LoVo (cell line): ENCODE measurements around the gene GSG1.
"Not testable (repeated sequence)": the region's sequence is repeated elsewhere in the genome, so short reads cannot be mapped to it uniquely, and the experiment has no call there.

ENCODE experiments used
- DNase-seq: peaks from one replicate; pipeline ENCODE4 v3.0.0-alpha.2; 2016; ENCODE audit warnings: low spot score

GSG1 gene

DNA sequence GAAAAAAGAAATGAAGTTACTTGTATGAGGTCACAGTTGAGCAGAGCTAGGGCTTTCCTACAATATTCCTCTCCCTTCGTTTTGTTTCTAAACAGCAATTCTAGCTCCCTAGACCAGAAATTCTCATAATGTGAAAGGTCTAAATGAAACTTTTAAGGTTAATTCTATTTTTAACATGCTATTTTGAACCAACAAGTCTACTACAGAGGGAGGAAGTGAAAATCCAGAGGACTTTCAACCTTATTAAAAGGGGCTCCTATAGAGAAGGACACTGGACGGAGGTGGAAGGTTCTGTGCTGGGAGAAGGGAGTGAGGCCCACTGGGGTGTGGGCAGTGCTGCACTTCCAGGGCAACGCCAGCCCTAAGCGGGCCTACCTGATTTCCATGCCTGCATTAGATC is 13.4 kb downstream of the GSG1 start:
- no peak for DNase-seq

- no peak for DNase-seq
These were observed 15.0 kb downstream of the GSG1 start for GRCh38 chr12:13088496-13088895.

DNA sequence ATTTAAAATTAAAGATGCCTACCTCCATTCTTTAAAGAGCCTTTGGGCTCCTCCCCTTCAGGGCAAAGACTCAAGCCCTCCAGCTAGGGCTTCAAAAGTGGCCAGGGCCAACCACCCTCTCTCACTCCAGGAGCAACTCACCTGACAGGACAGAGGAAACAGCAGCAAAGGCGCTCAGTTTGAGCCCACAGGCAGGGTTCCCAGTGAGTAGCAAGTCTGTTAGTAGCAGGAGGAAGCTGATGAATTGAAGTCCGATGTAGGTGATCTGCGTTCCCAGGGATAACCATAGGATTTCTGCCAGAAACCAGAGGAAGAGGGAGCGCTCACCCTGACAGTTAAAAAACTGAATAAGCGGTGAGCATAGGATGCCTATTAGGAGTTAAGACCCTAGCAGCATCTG is 15.7 kb downstream of the GSG1 start:
- DNase-seq = no peak

DNA sequence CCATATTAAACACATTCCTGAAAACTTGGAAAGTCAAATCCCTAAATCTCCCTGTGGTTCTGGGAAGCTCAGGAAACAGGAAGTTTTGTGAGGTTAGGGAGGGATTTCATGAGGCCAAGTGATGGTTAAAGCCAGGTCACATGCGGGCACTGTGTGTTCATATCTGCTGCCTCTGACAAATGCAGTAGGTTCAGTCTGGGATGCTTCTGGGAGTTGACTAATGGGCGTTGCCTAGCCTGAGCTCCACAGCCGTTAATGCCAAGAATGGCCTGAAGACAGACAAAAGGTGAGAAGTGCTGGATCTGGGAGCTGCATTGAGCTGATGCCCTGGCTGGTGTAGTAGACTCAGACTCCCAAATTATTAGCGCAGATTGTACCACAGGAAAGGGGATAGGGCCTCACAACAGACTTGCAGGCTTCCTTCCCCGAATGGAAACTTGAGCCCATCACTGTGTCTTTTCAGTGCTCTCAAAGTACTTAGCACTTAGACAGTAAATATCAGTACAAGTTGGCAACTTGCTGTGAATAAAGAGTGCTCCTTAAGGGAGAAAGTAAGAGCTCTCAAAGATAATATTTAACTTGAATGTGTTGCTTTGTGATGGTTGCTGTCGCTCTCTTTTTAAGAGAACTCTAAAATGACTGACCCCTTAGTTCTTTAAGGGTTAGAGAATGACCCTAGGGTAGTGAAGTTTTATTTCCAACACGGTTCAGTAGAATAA is 17.3 kb downstream of the GSG1 start:
- DNase-seq = no peak

DNA sequence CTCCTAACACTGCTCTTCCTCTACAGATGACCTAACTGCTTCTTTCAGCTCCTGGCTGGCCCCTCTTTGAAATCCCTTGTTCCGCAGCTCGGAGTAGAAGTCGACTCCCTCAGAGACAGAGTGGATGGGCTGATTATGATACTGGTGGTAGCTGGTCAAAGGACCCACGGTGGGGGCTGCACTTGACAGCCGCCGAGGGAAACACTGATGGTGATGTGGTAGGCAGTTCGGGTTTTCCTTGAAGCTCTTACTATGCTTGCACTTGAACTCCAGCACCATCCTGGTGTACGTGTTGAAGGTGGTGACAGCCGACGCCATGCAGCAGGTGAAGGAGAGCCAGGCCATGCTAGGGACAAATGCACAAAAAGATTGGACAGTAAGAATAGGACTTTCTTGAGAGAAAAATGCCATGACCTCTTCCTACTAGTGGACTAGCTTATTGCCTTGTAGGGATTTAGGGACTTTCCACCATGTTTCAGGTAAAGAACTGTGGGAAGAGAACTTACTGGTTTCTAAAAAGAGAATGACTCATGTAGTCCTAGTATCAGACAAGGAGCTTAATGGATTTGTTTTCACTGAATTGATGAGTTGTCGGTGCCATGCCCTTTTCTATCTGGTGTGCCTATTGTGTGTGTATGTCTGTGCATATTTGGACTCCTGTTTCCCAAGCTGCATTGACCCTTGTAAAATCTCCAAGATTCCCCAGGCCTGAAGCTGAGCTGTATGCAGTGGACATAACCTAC is 18.4 kb downstream of the GSG1 start:
- DNase-seq = no peak

GRCh38 chr12:13083638-13084037 is 19.8 kb downstream of the GSG1 start:
- not testable (repeated sequence) for DNase-seq

DNA sequence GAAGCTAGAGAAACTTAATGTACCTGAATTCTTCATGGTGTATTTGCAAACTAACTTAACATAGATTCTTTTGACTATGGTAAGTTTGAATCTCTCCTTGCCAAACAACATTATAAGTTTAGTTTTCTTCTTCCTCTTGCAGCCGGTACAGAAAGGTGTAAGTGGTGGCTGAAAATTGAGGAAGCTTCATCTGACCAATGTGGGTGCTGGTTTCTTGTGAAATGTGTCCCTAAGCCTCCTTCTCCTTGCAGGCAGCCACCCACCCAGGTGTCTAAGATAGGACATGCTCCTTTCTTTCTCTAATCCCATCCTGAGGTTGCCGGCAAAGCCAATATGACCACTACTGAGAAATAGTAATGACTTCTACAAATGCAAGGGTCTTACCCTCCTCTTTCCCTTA is 20.6 kb downstream of the GSG1 start:
- DNase-seq = no peak

GRCh38 chr12:13080266-13080665 is 23.2 kb downstream of the GSG1 start:
- no peak for DNase-seq

DNA sequence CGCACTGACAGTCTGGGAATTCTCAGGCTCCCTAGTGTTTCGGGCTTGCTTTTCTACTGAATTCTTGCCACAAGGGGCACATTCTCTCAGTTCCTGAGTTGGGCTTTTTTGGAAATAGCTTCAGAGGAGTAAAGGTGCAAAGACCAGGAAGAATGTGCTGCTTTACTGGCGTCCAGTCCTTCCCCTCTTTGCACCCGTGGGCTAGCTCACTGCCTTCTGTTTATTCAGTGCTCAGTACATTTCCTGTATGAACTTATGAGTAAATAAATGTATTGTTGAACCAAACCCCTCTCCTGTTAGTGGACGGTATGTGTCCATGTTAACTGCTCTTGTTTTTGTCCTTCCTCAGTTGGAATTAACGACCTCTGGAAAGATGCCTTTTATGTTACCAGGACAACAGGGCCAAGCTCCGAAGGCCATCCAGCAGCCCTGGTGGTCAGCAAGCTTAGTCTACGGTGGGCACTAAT is 24.0 kb downstream of the GSG1 start:
- no peak for DNase-seq

- no peak for DNase-seq
These were observed 27.5 kb downstream of the GSG1 start for GRCh38 chr12:13075786-13076570.

- DNase-seq = no peak
These were observed 28.4 kb downstream of the GSG1 start for GRCh38 chr12:13075118-13075480.

DNA sequence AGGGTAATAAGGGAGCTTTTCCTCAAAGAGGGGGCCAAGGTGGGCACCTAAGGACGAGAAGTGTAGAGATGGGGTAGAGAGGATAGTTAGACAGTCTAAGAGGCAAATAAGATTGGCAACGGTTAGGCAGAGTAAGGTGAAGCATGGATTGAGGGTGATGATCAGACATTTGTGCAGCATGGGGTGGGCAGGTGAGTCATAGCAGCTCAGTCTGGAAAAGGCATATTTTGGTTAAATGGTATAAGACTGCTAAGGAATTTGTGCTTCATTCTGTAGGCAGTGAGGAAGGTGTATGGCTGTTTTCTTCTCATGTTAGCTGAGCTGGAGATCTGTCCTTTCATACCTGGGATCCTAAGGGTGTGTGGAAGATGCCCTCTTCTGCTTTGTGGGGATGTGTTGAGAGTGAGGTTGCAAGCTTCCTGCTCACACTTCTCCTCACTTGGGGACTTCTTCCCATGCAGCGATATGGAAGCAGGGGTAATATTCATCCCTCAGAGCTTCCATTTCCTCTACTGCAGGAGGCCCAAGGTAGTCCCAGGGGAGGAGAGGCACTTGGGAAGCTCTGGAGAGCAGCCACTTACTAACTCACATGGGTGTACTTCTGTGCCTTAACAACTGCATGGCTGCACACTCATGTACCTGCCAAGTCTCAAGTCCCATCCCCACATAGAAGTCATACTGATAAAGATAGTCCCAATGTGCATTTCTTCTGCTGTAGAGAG is 28.9 kb downstream of the GSG1 start:
- no peak for DNase-seq

GRCh38 chr12:13073173-13073572 is 30.3 kb downstream of the GSG1 start:
- no peak for DNase-seq

DNA sequence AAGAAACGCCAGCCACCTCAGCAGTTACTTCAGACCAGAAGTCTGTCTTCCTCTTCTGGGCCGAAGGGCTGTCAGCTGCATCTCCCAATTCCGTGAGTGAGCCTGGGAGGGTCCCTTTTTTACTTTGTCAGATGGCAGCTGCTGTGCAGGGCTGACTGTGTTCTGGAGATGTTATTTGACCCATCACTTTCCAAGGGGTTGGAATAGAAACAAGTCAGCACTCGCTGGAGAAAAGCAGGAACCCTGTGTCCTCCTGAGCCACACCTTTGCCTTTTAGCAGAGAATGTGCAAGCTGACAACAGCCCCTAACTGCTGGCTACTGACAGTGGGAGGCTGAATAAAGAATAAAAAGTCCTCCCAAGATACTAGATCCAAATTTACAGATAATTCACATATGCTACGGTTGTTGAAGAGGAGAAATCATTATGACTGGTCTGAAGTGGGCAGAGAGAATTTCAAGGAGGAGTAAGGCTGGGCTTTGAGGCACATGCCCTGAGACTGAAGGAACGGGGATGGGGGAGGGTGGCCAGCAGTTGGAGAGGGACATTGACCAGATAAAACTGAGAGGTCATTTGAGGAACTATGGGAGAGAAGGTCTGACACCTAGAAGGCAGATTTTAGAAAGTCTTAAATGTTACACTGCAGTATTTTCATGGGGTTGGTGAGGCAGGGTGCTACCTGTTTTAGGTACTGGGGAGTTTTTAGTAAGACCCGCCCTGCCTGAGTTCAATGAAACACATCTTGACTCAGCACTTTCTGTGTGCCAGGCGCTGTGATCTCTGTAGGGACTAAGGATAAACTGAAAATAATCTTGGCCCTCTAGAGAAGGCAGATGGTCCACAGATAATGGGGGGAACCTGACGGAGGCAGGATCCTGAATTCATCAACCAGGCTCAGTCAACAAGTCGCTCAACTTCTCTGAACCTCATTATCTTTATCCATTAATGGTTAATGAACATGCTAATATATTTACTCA is 31.9 kb downstream of the GSG1 start:
- no peak for DNase-seq

DNA sequence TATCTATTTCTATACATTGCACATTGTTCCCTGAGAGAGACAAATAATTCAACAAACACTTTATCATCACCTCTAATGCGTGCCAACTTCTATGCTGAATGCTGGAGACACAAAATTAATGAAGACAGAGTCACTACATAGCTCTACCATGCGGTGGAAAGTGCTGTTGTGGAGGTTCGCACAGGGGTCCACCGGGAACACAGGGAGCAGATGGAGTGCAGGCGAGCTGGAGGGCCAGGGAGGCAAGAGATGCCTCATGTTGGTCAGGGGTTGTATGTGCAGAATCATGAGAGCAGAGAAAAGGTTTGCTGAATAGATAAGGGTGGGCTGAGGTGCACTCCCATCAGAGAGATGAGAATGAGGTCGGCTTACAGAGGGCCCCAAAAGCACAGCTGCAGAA is 34.1 kb downstream of the GSG1 start:
- DNase-seq = no peak

DNA sequence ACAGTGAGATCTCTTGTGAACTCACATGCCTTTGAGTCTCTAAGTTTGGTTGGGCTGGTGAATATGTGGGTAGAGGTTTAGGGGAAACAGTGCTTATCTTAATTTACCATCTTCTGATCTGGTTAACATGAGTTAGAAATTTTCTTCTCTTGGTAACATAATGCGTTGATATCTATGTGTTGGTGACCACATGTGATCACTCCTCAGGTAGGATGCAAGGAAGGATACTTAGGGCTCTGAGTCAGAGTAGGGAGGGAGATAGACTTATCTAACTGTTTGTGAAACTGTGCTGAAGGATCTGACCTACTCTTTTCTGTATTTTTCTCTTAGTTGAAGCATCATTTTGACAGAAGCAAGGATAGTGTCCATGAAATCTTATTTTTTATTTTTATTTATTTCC is 36.1 kb downstream of the GSG1 start:
- DNase-seq = no peak

GRCh38 chr12:13066459-13066858 is 37.0 kb downstream of the GSG1 start:
- no peak for DNase-seq

GRCh38 chr12:13066014-13066413 is 37.5 kb downstream of the GSG1 start:
- no peak for DNase-seq

- DNase-seq = no peak
These were observed 40.8 kb downstream of the GSG1 start for GRCh38 chr12:13062669-13063068.

DNA sequence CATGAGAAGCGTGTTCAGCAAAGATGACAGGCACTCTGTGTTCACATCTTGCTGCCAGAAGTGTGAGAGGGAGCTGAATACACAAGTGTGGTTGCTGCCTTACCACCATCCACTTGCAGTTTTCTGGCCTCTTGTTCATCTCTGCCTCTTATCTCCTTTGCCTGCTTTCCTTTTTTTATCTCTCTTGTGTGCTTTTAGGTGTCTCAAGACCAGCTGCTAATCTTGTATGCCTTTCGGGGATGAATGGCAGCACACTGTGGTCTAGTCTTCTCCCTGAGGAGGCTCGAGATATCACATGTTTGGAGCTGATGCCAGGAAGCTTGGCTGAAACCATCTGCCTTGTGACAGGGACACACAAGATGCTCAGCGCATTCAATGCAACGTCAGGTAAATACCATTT is 42.1 kb downstream of the GSG1 start:
- DNase-seq = no peak

- no peak for DNase-seq
These were observed 42.9 kb downstream of the GSG1 start for GRCh38 chr12:13060581-13060980.
